Activated naive CD4-positive, alpha-beta T cell treated with anti-CD3 and anti-CD28 coated beads, Interleukin-2, amount 10 ng/mL, durations not matched to agents 5 hours and 36 hours (primary cell): ENCODE data around the gene CDH5. TPM values are rescaled to one million over a fixed set of nuclear protein-coding genes. Genes with fewer than 3 reads are reported as not detected.

Experiments
- total RNA-seq, 2 experiments: library from RNA; stranded (reverse); gene quantifications; one replicate each; pipeline ENCODE4 v1.2.3, GENCODE V29; 2021

The CDH5 gene
- not detected for total RNA-seq

GRCh38 chr16:66366433-66367299 is at the start of gene CDH5:
Gene CDH5 (plus strand): TSS chr16:66366691. CDS start chr16:66379338, 12,647 bp downstream.

GRCh38 chr16:66427036-66427860 is 60.8 kb downstream of the CDH5 start, which contains the start of gene BEAN1:
Gene BEAN1 (plus strand): TSS chr16:66427295. CDS start chr16:66437677, 10,382 bp downstream.

Other genes with a start within 250 kb of the CDH5 start
- not detected for gene BEAN1, start 60.6 kb downstream of the CDH5 start, total RNA-seq
- 1 to 10 TPM; 9.6 TPM for gene TK2, start 183.4 kb downstream of the CDH5 start, total RNA-seq
- 100 to 1,000 TPM; 112 TPM for gene CKLF, start 185.9 kb downstream of the CDH5 start, total RNA-seq
- 10 to 100 TPM; 11.7 to 12.2 TPM for gene CMTM1, start 199.7 kb downstream of the CDH5 start, total RNA-seq
- gene CMTM2, start 212.8 kb downstream of the CDH5 start, total RNA-seq = under 1 TPM; 0.36 to 0.45 TPM
- 100 to 1,000 TPM; 105 to 107 TPM for gene CMTM3, start 238.0 kb downstream of the CDH5 start, total RNA-seq